Retinal pigment epithelial cell (primary cell): ENCODE data around the gene DUSP16.
"Not testable (repeated sequence)": the region's sequence is repeated elsewhere in the genome, so short reads cannot be mapped to it uniquely, and the experiment has no call there.

Experiments
- DNase-seq: peaks from one replicate; pipeline ENCODE4 v3.0.0-alpha.2; 2010; ENCODE audit warnings: low read depth
- H3K4me3 ChIP-seq: 2 replicates; pipeline ENCODE4 v1.5.1; 2011; ENCODE audit warnings: mild to moderate bottlenecking, low read length, control low read depth, moderate library complexity
- TF ChIP-seq, protein P1 (sequence below): conservative IDR thresholded peaks from 2 replicates; pipeline ENCODE4 v1.5.1; 2011; ENCODE audit warnings: low read depth, low read length, control low read depth, inconsistent platforms

The DUSP16 gene

DNA sequence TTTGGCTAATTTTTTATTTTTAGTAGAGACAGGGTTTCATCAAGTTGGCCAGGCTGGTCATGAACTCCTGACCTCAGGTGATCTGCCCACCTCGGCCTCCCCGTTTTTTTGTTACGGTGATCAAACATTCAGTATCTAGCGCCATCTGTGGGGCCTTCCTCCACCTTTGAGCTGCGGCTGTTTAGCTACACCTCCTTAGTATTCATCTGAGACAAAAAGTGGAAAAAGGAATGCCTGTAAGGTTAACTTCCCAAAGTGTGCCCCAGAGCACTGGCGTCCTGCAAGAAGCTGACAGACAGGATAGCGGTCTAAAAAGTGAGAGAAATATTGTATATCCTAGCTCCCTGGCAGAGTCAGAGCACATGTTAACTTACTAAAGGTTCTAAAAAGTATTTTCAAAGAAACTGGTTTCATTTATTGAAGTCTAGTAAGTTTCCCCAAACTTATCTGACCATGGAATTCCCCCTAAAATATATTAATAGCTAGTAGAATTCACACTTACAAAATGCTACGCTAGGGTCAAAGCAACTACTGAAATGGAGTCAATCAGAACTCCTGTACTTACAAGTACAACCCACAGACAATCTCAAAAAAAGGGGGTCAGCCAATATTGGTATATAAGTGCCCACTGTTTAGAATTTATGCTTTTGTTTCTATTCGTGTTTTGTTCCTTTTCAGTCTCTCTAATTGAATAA, 59.1 kb downstream of the DUSP16 start:
- TF ChIP-seq, protein P1, sequence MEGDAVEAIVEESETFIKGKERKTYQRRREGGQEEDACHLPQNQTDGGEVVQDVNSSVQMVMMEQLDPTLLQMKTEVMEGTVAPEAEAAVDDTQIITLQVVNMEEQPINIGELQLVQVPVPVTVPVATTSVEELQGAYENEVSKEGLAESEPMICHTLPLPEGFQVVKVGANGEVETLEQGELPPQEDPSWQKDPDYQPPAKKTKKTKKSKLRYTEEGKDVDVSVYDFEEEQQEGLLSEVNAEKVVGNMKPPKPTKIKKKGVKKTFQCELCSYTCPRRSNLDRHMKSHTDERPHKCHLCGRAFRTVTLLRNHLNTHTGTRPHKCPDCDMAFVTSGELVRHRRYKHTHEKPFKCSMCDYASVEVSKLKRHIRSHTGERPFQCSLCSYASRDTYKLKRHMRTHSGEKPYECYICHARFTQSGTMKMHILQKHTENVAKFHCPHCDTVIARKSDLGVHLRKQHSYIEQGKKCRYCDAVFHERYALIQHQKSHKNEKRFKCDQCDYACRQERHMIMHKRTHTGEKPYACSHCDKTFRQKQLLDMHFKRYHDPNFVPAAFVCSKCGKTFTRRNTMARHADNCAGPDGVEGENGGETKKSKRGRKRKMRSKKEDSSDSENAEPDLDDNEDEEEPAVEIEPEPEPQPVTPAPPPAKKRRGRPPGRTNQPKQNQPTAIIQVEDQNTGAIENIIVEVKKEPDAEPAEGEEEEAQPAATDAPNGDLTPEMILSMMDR: no peak
- DNase-seq: no peak
- H3K4me3 ChIP-seq: no peak overlapping the region

DNA sequence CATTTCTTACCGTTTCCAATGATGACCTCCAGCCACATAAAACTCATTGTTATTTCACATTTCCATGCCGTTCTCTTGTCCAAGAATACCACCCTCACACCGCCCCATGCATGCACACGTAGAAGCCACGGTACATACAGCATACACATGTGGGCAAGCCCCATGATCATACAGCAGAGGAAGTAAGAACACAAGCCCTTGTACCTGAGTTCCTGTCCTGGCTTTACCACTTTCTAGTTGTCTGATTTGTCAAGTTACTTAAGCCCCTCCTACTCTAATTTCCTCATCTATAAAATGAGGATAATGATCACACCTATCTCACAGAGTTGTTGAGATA, 59.9 kb downstream of the DUSP16 start:
- TF ChIP-seq, protein P1: no peak
- DNase-seq: no peak
- H3K4me3 ChIP-seq: no peak overlapping the region

DNA sequence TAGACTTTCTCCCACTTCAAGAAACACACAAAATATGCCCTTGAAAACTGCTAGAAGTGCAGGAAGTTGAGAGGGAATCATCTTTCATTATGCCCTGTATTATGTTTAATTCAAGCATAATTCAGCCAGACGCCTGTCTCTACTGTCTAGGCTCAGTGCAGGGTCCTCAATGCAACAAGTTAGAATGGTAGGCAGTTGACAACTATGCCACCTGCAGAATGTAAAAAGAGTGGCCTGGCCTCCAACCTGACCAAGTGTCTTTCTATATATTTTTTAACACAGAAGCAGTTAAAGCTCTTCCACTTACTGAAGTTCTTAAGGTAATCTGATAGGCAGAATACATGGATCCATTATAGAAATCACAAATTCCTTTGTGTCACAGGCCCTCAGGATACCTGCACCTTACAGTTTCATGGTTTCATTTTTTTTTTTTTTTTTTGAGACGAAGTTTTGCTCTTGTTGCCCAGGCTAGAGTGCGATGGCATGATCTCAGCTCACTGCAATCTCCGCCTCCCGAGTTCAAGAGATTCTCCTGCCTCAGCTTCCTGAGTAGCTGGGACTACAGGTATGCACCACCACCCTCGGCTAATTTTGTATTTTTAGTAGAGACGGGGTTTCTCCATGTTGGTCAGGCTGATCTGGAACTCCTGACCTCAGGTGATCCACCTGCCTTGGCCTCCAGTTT, 60.4 kb downstream of the DUSP16 start:
- DNase-seq, H3K4me3 ChIP-seq: not testable (repeated sequence)

DNA sequence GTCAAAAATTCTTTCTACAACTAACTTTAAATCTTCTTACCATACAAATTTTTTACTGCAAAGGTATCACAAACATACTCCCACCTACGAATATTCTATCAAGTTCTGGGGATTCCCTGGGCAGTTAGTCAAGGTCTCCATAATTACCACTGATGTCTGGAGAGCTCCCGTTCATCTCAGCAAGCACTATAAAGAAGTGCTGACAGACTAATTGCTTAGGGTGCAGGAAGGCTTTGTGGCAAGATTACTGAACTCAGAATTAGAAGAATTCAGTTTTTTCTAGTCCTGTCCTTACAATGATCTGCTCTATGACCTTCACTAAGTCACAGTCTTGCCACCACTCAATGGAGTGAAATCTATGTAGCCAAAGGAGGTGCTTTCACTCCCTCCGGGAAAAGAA, 61.5 kb downstream of the DUSP16 start:
- DNase-seq: no peak
- no peak overlapping the region for H3K4me3 ChIP-seq
- TF ChIP-seq, protein P1: no peak

DNA sequence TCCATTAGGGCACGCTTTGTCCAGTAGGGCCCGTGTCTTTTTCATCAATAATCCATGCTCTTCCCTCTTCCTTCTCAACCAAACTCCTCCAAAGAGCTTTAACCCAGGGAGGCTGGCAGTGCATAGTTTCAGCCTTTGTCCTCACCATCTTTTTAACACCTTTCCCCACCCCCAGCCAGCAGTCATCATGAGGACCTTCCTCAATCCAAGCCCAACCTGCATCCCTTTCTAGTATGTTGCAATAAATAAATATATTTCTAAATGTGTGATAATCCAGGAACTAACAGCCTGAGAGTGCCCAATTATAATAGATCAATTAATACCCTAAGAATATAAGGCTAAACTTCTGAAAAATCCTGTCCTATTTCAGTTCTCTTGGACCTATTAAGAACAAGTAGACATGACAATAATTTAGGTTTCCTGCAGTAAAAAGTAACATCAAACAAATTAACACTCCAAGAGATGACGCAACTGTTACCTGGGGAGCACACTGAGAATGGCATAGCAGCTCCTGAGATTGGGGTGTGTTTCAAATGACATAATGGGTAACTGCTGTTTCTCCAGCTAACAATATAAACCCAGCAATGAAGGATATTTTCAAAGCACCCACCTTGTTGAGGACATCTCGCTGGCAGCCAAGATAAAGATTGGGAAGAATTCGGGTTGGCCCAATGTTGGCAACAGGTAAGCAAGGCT, 62.6 kb downstream of the DUSP16 start:
- TF ChIP-seq, protein P1: no peak
- H3K4me3 ChIP-seq: no peak overlapping the region

DNA sequence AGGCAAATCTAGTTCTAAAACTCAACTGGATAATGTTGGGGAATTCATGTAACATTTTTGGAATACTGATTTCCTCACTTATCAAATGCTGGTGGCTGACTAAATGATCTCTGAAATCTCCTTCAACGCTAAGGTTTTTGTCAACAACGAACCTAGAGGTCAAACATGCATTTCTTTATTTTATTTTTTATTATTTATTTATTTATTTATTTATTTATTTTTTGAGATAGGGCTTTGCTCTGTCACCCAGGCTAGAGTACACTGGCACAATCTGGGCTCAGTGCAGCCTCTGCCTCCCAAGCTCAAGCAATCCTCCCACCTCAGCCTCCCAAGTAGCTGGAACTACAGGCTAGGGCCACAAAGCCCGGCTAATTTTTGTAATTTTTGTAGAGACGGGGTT, 64.5 kb downstream of the DUSP16 start:
- no peak for DNase-seq
- TF ChIP-seq, protein P1: no peak
- no peak overlapping the region for H3K4me3 ChIP-seq

More for the DNA sequence above, 62.6 kb downstream of the DUSP16 start:
- no peak for DNase-seq

DNA sequence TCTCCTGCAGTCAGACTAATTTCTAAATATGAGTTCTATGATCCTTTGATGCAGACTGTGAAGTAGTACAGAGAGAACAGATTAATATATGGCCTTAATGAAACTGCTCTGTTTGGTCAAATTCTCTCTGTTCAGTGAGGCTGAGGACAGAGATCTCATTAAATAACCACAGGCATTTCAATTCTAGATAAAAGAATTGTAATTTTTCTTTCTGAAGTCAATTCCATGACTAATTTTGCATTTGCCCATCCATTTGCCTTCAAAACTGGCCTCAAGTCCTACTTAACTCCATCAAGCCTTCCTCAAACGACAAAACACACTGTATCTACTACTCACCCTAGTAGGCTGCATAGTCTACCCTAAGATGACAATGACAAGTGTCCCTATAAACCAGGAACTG, 67.1 kb downstream of the DUSP16 start:
- H3K4me3 ChIP-seq: no peak overlapping the region
- no peak for DNase-seq
- TF ChIP-seq, protein P1: no peak
